Osteocyte (in vitro differentiated cells): ENCODE measurements around the gene INSYN2B. TPM values are rescaled to one million over a fixed set of nuclear protein-coding genes. Genes with fewer than 3 reads are reported as not detected.

Source experiments
- DNase-seq: peaks from one replicate; pipeline ENCODE4 v3.0.0; 2021; ENCODE audit warnings: mixed read lengths; ENCODE audit not compliant: unreplicated experiment; ENCODE audit errors: extremely low spot score
- H3K27ac Mint-ChIP-seq: one replicate; pipeline ENCODE4 v1.8.0; 2021; ENCODE audit warnings: mild to moderate bottlenecking, mixed read lengths; ENCODE audit not compliant: unreplicated experiment
- H3K27me3 Mint-ChIP-seq: one replicate; pipeline ENCODE4 v1.8.0; 2021; ENCODE audit warnings: mixed read lengths; ENCODE audit not compliant: unreplicated experiment
- H3K36me3 Mint-ChIP-seq: one replicate; pipeline ENCODE4 v1.8.0; 2021; ENCODE audit warnings: mixed read lengths; ENCODE audit not compliant: unreplicated experiment
- H3K4me1 Mint-ChIP-seq: one replicate; pipeline ENCODE4 v1.8.0; 2021; ENCODE audit warnings: mixed read lengths; ENCODE audit not compliant: unreplicated experiment
- H3K4me3 Mint-ChIP-seq: one replicate; pipeline ENCODE4 v1.8.0; 2021; ENCODE audit warnings: mild to moderate bottlenecking, moderate library complexity, mixed read lengths; ENCODE audit not compliant: unreplicated experiment
- H3K9me3 Mint-ChIP-seq: one replicate; pipeline ENCODE4 v1.8.0; 2021; ENCODE audit warnings: mixed read lengths; ENCODE audit not compliant: unreplicated experiment
- CTCF ChIP-seq: fragments of 200-600 bp; sonication (generic); IDR thresholded peaks from 2 replicates; pipeline ENCODE4 v1.5.0; 2021; ENCODE audit warnings: antibody characterized with exemption, mild to moderate bottlenecking, moderate library complexity
- total RNA-seq: library from RNA; stranded (reverse); gene quantifications from 2 replicates; pipeline ENCODE4 v1.2.1, GENCODE V29; 2021

The INSYN2B gene
- total RNA-seq, 1 donor from 2014 or later = 2.7 TPM

DNA sequence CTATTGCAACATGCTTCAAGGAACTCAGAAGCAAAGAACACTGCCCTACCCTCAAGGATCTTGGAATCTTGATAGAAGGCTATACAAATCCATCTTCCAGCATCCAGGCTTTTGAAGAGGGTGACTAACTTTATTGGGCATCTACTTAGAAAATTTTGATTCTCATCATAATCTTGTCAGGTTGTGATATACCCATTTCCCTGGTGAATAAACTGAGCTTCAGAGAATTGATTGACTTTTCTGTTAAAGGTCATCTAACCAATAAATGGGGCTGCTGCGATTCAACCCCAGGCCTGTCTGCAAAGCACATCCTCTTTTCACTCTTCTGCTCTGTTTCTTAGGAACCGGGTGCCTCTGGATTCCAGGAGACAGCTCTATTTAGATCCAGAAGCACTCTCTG, 19.9 kb upstream of the INSYN2B start:
- DNase-seq = no peak
- no peaks in the 10 kb centered on the region for H3K27me3 Mint-ChIP-seq
- H3K27ac Mint-ChIP-seq = no peak overlapping the region
- no peaks in the 10 kb centered on the region for H3K4me1 Mint-ChIP-seq
- no peaks in the 10 kb centered on the region for H3K36me3 Mint-ChIP-seq
- TF ChIP-seq CTCF = no peak
- no peak overlapping the region for H3K4me3 Mint-ChIP-seq
- peaks cover 6% of the 10 kb centered on the region for H3K9me3 Mint-ChIP-seq

GRCh38 chr5:169999621-170000020, 19.3 kb upstream of the INSYN2B start:
- Mint-ChIP-seq H3K27ac (no peak overlapping the region), H3K9me3 (peaks cover 6% of the 10 kb centered on the region), H3K4me1 (no peaks in the 10 kb centered on the region), H3K36me3 (no peaks in the 10 kb centered on the region), H3K4me3 (no peak overlapping the region), H3K27me3 (no peaks in the 10 kb centered on the region)
- DNase-seq = no peak
- no peak for TF ChIP-seq CTCF

DNA sequence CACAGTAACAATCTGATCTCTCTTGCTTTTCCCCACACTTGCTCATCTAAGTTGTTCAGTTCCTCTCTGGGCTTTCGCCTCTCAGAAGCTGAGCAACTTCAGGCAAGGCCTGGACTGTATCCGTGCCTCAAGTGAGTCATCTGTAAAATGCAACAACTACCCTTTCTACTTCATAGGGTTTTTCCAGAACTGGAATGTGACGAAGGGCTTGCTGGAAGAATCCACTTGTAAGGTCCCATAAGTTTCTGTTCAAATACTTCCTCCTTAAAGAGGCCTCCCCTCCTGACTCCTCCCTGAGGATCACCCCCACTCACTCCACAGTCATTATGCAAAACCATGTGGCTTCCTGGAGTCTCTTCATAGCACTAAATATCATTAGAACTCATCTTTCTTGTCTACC, 17.5 kb upstream of the INSYN2B start:
- Mint-ChIP-seq H3K36me3 (no peaks in the 10 kb centered on the region), H3K27ac (no peak overlapping the region)
- TF ChIP-seq CTCF = no peak

GRCh38 chr5:169993485-169993790, 13.1 kb upstream of the INSYN2B start:
- H3K27me3 Mint-ChIP-seq = no peaks in the 10 kb centered on the region
- no peak for DNase-seq
- peaks cover 10% of the 10 kb centered on the region for H3K4me1 Mint-ChIP-seq
- H3K4me3 Mint-ChIP-seq = no peak overlapping the region
- no peak for TF ChIP-seq CTCF
- H3K9me3 Mint-ChIP-seq = no peaks in the 10 kb centered on the region
- H3K27ac Mint-ChIP-seq = no peak overlapping the region
- no peaks in the 10 kb centered on the region for H3K36me3 Mint-ChIP-seq

More for the DNA sequence above, 17.5 kb upstream of the INSYN2B start:
- Mint-ChIP-seq H3K9me3 (no peaks in the 10 kb centered on the region), H3K27me3 (no peaks in the 10 kb centered on the region), H3K4me3 (no peak overlapping the region), H3K4me1 (peaks cover 2% of the 10 kb centered on the region)
- DNase-seq = no peak

- no peaks in the 10 kb centered on the region for H3K27me3 Mint-ChIP-seq
Observed at GRCh38 chr5:169992789-169993484, 12.6 kb upstream of the INSYN2B start.

More at GRCh38 chr5:169992789-169993484, 12.6 kb upstream of the INSYN2B start:
- Mint-ChIP-seq H3K4me3 (no peak overlapping the region), H3K4me1 (peaks cover 10% of the 10 kb centered on the region), H3K36me3 (no peaks in the 10 kb centered on the region), H3K9me3 (no peaks in the 10 kb centered on the region), H3K27ac (no peak overlapping the region)
- no peak for TF ChIP-seq CTCF
- no peak for DNase-seq
